Ramos (cell line): ENCODE results near the gene DNAJC28.
"Not testable (repeated sequence)": the region's sequence is repeated elsewhere in the genome, so short reads cannot be mapped to it uniquely, and the experiment has no call there.

ENCODE experiments used
- in situ Hi-C: fragments of 300-500 bp; cut with MboI; formaldehyde crosslinking; loops from one replicate; pipeline ENCODE4 v1.14.3; 2022; ENCODE audit warnings: low sequenced_read_pairs; ENCODE audit not compliant: unreplicated experiment

DNAJC28 gene

GRCh38 chr21:33487996-33488395, 3.5 kb downstream of the DNAJC28 start:
- in situ Hi-C loops = no loop called here

- in situ Hi-C loops = no loop called here
These were observed 10.1 kb downstream of the DNAJC28 start for GRCh38 chr21:33481314-33481943.

GRCh38 chr21:33480481-33481103, 10.9 kb downstream of the DNAJC28 start:
- in situ Hi-C loops = no loop called here

GRCh38 chr21:33479679-33480480, 11.6 kb downstream of the DNAJC28 start, which contains the start of gene TMEM50B:
TMEM50B (minus strand) TSS chr21:33479974; CDS start chr21:33468885, 11,089 bp downstream.
- in situ Hi-C loops = no loop called here

GRCh38 chr21:33478935-33479678, 12.4 kb downstream of the DNAJC28 start:
- in situ Hi-C loops = no loop called here

- in situ Hi-C loops = no loop called here
These were observed 13.3 kb downstream of the DNAJC28 start for GRCh38 chr21:33478182-33478581.

GRCh38 chr21:33477066-33477465, 14.4 kb downstream of the DNAJC28 start:
- in situ Hi-C loops = no loop called here

- in situ Hi-C loops = no loop called here
These were observed 18.2 kb downstream of the DNAJC28 start for GRCh38 chr21:33473344-33473743.

- in situ Hi-C loops = no loop called here
These were observed 20.8 kb downstream of the DNAJC28 start for GRCh38 chr21:33470701-33471100.

GRCh38 chr21:33469183-33469582, 22.3 kb downstream of the DNAJC28 start:
- in situ Hi-C loops = not testable (repeated sequence)

- in situ Hi-C loops = no loop called here
These were observed 29.8 kb downstream of the DNAJC28 start for GRCh38 chr21:33461538-33462250.

GRCh38 chr21:33458861-33459260, 32.7 kb downstream of the DNAJC28 start:
- in situ Hi-C loops = loop anchor here (10.0 kb wide), 1 partner anchor 514 kb away; no protein-coding TSS in a partner anchor

GRCh38 chr21:33455686-33456446, 35.6 kb downstream of the DNAJC28 start:
- in situ Hi-C loops = loop anchor here (10.0 kb wide), 1 partner anchor 511 kb away; no protein-coding TSS in a partner anchor

GRCh38 chr21:33452362-33452761, 39.2 kb downstream of the DNAJC28 start:
- in situ Hi-C loops = loop anchor here (10.0 kb wide), 1 partner anchor 508 kb away; no protein-coding TSS in a partner anchor

- in situ Hi-C loops = loop anchor here (10.0 kb wide), 1 partner anchor 507 kb away; no protein-coding TSS in a partner anchor
These were observed 39.9 kb downstream of the DNAJC28 start for GRCh38 chr21:33451634-33452071.

- in situ Hi-C loops = loop anchor here (10.0 kb wide), 1 partner anchor 505 kb away; no protein-coding TSS in a partner anchor
These were observed 41.9 kb downstream of the DNAJC28 start for GRCh38 chr21:33449616-33450015.

- in situ Hi-C loops = not testable (repeated sequence)
These were observed 44.9 kb downstream of the DNAJC28 start for GRCh38 chr21:33446620-33447019.

GRCh38 chr21:33444499-33444898, 47.0 kb downstream of the DNAJC28 start:
- in situ Hi-C loops = loop anchor here (5.0 kb wide), 1 partner anchor 242 kb away; no protein-coding TSS in a partner anchor
